Activated T-helper 2 cell treated with anti-CD3 and anti-CD28 coated beads, Interferon-gamma antibody, Interleukin-2, Interleukin-4, amounts not matched to agents 10 μg/mL and 5 μg/mL and 100 μg/mL, durations not matched to agents 14 hours and 24 hours and 36 hours (primary cell): Measurements from ENCODE around the gene STK32C. TPM values are rescaled to one million over a fixed set of nuclear protein-coding genes. Genes with fewer than 3 reads are reported as not detected.

Source experiments
- DNase-seq: peaks from one replicate; pipeline ENCODE4 v3.0.0; 2021; ENCODE audit warnings: low spot score
- H3K27ac Mint-ChIP-seq: one replicate; pipeline ENCODE4 v1.8.0; 2021; ENCODE audit warnings: mixed read lengths
- H3K27me3 Mint-ChIP-seq: one replicate; pipeline ENCODE4 v1.8.0; 2021; ENCODE audit warnings: low read depth, mixed read lengths
- H3K36me3 Mint-ChIP-seq: one replicate; pipeline ENCODE4 v1.8.0; 2021; ENCODE audit warnings: low read depth, mixed read lengths
- H3K4me1 Mint-ChIP-seq: one replicate; pipeline ENCODE4 v1.8.0; 2021; ENCODE audit warnings: low read depth, mixed read lengths
- H3K4me3 Mint-ChIP-seq: one replicate; pipeline ENCODE4 v1.8.0; 2021; ENCODE audit warnings: low read depth, mild to moderate bottlenecking, moderate library complexity, mixed read lengths
- H3K9me3 Mint-ChIP-seq: one replicate; pipeline ENCODE4 v1.8.0; 2021; ENCODE audit warnings: mixed read lengths
- intact Hi-C: fragments of 100-400 bp; cut with micrococcal nuclease; formaldehyde crosslinking; loops from one replicate; pipeline ENCODE4 v1.15.1; 2023
- total RNA-seq: library from RNA; stranded (reverse); gene quantifications from 2 replicates; pipeline ENCODE4 v1.2.3, GENCODE V29; 2022

The STK32C gene
- total RNA-seq, 1 donor from 2014 or later, result 17.3 TPM

GRCh38 chr10:132212816-132213215, 94.9 kb downstream of the STK32C start:
- H3K27me3 Mint-ChIP-seq, result no peaks in the 10 kb centered on the region
- intact Hi-C loops, result no loop called here
- no peak for DNase-seq
- no peaks in the 10 kb centered on the region for H3K4me1 Mint-ChIP-seq
- no peak overlapping the region for H3K27ac Mint-ChIP-seq
- peaks cover 5% of the 10 kb centered on the region for H3K36me3 Mint-ChIP-seq
- peaks cover 27% of the 10 kb centered on the region for H3K9me3 Mint-ChIP-seq
- H3K4me3 Mint-ChIP-seq, result no peak overlapping the region

- no peaks in the 10 kb centered on the region for H3K27me3 Mint-ChIP-seq
- intact Hi-C loops, result no loop called here
- DNase-seq, result no peak
- H3K27ac Mint-ChIP-seq, result no peak overlapping the region
- H3K4me1 Mint-ChIP-seq, result no peaks in the 10 kb centered on the region
- no peak overlapping the region for H3K4me3 Mint-ChIP-seq
- H3K36me3 Mint-ChIP-seq, result no peaks in the 10 kb centered on the region
- H3K9me3 Mint-ChIP-seq, result peaks cover 20% of the 10 kb centered on the region
Measured at GRCh38 chr10:132211246-132211645, 96.5 kb downstream of the STK32C start.

GRCh38 chr10:132210766-132211165, 97.0 kb downstream of the STK32C start:
- Mint-ChIP-seq H3K4me1 (no peaks in the 10 kb centered on the region), H3K4me3 (no peak overlapping the region), H3K9me3 (peaks cover 19% of the 10 kb centered on the region), H3K27me3 (no peaks in the 10 kb centered on the region), H3K27ac (no peak overlapping the region), H3K36me3 (no peaks in the 10 kb centered on the region)
- intact Hi-C loops, result no loop called here
- DNase-seq, result no peak

DNA sequence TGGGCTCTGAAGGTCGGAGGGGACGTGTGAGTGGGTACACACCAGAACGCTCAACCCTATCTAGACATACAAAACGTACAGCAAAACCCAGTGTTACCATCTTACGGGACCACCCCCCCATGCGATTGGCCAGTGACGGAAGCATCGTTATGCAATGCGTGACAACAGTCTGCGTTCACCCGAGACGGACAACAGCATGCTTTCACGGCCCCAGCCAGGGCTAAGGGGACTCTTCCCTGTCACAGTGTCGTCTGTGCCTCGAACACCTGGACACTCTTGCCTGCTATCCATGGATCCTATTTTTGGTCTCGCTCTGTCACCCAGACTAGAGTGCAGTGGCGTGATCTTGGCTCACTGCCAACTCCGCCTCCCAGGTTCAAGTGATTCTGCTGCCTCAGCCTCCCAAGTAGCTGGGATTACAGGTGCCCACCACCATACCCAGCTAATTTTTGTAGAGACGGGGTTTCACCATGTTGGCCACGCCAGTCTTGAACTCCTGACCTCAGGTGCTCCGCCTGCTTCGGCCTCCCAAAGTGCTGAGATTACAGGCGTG, 97.7 kb downstream of the STK32C start:
- no peak overlapping the region for H3K4me3 Mint-ChIP-seq
- H3K4me1 Mint-ChIP-seq, result no peaks in the 10 kb centered on the region
- H3K9me3 Mint-ChIP-seq, result peaks cover 13% of the 10 kb centered on the region
- H3K27ac Mint-ChIP-seq, result no peak overlapping the region
- intact Hi-C loops, result no loop called here
- no peaks in the 10 kb centered on the region for H3K27me3 Mint-ChIP-seq
- no peaks in the 10 kb centered on the region for H3K36me3 Mint-ChIP-seq
- DNase-seq, result no peak

DNA sequence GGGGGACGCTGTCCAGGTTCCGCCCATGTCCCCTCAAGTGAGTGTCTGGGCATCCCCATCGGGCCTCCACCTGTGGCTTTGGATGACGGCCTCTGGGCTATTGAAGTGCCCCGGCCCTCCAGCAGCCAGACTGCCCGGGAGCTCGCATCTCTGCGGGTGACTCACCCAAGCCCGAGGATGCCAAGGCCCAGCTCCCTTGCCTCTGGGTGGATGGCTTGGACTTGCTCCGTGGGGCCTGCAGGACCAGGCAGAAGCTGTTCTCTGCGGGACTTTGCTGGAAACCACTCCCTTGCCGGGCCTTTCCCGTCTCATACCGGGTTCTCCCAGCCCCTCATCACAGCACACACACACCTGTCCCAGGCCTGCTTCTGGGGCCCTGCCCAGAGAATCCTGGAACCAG, 98.6 kb downstream of the STK32C start:
- no peak overlapping the region for H3K27ac Mint-ChIP-seq
- H3K27me3 Mint-ChIP-seq, result no peaks in the 10 kb centered on the region
- H3K36me3 Mint-ChIP-seq, result no peaks in the 10 kb centered on the region
- H3K4me1 Mint-ChIP-seq, result no peaks in the 10 kb centered on the region
- H3K9me3 Mint-ChIP-seq, result peaks cover 6% of the 10 kb centered on the region
- H3K4me3 Mint-ChIP-seq, result no peak overlapping the region
- intact Hi-C loops, result no loop called here
- no peak for DNase-seq

GRCh38 chr10:132208462-132209050, 99.2 kb downstream of the STK32C start:
- Mint-ChIP-seq H3K4me3 (no peak overlapping the region), H3K4me1 (no peaks in the 10 kb centered on the region), H3K27me3 (no peaks in the 10 kb centered on the region), H3K9me3 (peaks cover 2% of the 10 kb centered on the region), H3K27ac (no peak overlapping the region), H3K36me3 (no peaks in the 10 kb centered on the region)
- intact Hi-C loops, result no loop called here
- no peak for DNase-seq

DNA sequence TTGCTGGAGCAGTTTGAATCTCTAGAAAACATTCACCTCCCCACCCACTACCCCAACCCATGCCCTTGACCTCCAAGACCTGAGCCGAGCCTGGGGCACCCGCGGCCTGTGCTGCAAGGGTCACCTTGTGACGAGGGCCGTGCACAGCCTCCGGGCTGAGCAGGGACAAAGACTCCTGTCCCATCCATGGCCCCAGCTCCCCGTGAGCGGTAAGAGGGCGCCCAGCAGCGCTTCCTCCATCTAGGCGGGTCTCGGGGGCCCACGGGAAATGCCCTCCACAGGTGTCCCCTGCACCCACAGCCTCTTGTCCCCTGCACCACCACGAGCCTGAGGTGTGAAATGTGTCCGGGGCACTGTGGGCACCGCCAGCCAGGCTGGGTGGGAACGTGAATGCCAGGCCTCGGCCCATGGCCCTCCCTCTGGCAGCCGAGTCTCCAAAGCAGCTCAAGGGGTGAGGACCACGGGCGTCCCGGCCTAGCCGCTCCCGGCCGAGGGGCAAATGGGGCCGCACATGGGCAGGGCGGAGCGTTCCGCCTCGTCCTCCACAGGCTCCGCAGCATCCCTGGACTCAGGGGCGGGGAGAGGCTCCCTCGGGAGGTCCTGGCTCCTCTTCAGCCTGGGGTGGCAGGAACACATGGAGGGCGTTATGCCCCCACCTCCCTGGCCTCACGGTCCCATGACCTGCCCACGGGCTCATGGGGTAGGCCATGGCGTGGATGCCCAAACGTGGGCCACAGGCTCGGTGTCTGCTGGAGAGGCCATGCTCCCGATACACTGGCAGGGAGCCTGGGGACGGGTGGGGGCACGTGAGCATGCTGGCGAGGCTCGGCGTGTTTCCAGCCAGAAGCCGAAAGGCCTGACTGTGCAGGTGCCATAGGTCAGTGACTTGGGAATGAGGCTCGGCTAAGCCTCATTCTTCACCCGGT, 100.0 kb downstream of the STK32C start:
- Mint-ChIP-seq H3K36me3 (no peaks in the 10 kb centered on the region), H3K4me1 (no peaks in the 10 kb centered on the region), H3K4me3 (no peak overlapping the region)

DNA sequence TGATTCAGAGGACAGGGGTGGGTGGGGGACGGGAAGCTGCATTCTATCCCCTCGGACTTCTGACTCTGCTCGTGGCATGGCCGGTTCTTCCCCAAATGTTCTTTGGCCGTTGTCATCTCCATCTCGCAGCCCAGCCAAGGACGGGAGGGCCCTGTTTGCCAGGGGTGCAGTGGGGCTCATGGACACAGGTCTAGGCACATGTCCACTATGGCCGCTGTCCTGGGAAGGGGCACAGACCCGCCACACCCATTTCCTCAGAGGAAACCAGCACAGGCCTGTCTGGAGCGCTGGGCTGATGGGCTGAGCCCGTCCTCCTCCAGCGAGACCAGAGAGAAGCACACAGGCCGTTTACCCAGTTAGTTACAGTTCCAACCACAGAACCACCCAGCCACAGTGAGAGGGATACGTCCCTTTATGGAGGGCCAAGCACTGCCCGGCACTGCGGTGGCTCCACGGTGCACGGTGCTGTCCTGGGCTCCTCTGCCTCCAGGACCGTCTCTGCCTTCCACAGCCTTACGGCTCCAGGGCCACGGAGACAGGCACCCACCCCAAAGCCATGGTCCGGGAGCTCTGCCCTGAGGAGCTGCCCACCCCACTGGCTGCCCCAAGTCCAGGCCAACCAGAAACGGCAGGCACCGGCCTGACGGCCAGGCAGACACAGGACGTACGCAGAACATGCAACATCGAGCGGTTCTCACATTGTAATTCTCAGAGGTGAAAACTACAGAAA, 100.8 kb downstream of the STK32C start:
- no peak for DNase-seq
- Mint-ChIP-seq H3K4me1 (no peaks in the 10 kb centered on the region), H3K27me3 (no peaks in the 10 kb centered on the region), H3K36me3 (no peaks in the 10 kb centered on the region), H3K9me3 (no peaks in the 10 kb centered on the region), H3K27ac (no peak overlapping the region), H3K4me3 (no peak overlapping the region)
- intact Hi-C loops, result no loop called here

More for the DNA sequence above, 100.0 kb downstream of the STK32C start:
- intact Hi-C loops, result no loop called here
- DNase-seq, result no peak
- Mint-ChIP-seq H3K27ac (no peak overlapping the region), H3K9me3 (no peaks in the 10 kb centered on the region), H3K27me3 (no peaks in the 10 kb centered on the region)

DNA sequence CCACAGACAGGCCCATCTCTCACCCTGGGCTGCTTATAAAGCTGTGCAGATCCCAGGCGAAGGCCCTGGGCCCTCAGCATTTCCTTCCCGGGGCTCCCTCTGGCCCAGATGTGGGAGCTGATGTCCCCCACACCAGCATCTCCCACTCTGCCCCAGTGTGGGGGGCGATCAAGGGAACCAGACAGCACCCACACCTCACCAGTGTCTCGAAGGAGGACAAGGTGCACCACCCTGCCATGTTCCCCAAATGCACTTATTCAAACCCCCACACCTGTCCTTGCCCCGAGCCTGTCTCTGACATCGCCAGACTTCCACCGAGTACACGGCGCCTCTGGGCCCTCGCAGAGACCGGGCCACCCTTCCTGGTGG, 101.4 kb downstream of the STK32C start:
- no peak for DNase-seq
- intact Hi-C loops, result no loop called here
- Mint-ChIP-seq H3K27ac (no peak overlapping the region), H3K4me3 (no peak overlapping the region), H3K4me1 (no peaks in the 10 kb centered on the region), H3K36me3 (no peaks in the 10 kb centered on the region), H3K9me3 (no peaks in the 10 kb centered on the region), H3K27me3 (no peaks in the 10 kb centered on the region)

GRCh38 chr10:132205650-132206376, 101.9 kb downstream of the STK32C start:
- H3K9me3 Mint-ChIP-seq, result no peaks in the 10 kb centered on the region
- no peak overlapping the region for H3K27ac Mint-ChIP-seq
- intact Hi-C loops, result no loop called here
- no peaks in the 10 kb centered on the region for H3K27me3 Mint-ChIP-seq
- H3K4me1 Mint-ChIP-seq, result no peaks in the 10 kb centered on the region
- no peak for DNase-seq
- H3K36me3 Mint-ChIP-seq, result no peaks in the 10 kb centered on the region
- no peak overlapping the region for H3K4me3 Mint-ChIP-seq

- Mint-ChIP-seq H3K4me1 (no peaks in the 10 kb centered on the region), H3K36me3 (no peaks in the 10 kb centered on the region), H3K4me3 (no peak overlapping the region), H3K9me3 (no peaks in the 10 kb centered on the region), H3K27ac (no peak overlapping the region), H3K27me3 (no peaks in the 10 kb centered on the region)
- intact Hi-C loops, result no loop called here
- DNase-seq, result no peak
Measured at GRCh38 chr10:132204781-132205473, 102.8 kb downstream of the STK32C start.
